ENCODE data around the gene BAHCC1. TPM values are rescaled to one million over a fixed set of nuclear protein-coding genes. Genes with fewer than 3 reads are reported as not detected.

BAHCC1 gene
- total RNA-seq, 1 experiment from 2014 or later = 29.8 TPM

DNA sequence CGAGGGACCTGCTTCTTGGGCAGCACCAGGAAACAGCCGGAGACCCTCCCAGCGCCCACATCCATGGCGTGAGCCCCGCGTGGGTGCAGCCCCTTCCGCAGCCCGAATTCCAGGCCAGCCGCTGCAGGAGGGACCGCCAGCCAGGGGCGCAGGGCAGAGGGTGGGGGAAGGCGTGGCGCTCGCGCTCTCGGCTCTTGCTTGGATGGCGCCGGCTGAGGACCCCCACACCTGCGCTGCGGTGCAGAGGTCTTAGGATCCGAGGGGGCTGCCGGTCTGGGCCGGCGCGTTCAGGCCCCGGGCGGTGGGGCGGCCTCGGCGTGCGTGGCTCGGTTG, 88.6 kb downstream of the BAHCC1 start (continued):
- TF ChIP-seq ZNF416 (CRISPR knock-in tag; IDR thresholded peaks at IDR 0.05) (no peak), NR1H2 (CRISPR knock-in tag; IDR thresholded peaks at IDR 0.05) (no peak)

DNA sequence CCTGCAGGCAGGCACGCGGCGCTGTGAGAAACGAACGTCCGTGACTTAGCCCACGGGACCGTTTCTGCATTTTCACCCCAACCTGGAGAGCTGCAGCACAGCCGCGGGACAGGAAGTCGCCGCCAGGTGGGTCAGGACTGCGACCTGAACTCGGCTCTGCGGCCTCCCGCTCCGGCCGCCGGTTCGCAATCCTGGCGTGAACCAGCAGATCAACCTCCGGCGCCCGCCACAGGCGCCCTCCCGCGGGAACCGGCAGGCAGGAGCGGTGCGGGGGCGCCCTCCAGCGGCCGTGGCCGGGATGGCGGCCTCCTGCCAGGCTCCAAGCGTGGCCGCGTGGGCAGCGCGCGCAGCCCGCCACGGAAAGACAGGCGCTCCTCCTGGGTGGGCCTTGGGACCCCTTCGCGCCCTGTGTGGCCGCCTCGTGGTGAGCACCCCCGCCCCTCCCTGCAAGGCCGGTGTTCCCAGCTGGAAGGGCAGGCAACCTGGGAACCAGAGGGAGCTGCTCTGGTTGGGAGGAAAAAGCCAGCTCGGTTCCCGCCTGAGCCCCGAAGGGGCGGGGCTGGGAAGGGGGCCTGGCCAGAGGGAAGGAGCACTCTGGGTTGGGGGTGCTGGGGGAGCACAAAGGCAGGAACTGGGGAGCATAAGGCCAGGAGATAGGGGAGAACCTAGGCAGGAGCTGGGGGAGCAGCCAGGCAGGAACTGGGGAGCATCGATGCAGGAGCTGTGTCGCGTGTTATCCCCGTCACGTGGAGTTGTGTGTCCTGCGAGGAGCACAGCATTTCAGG, 89.1 kb downstream of the BAHCC1 start:
- H3K4me1 Mint-ChIP-seq = peaks cover 11% of the 10 kb centered on the region
- H3K36me3 Mint-ChIP-seq = no peaks in the 10 kb centered on the region
- DNase-seq (ENCODE audit: low spot score) (peak; percentile 93), ATAC-seq (peak; percentile 64)
- H3K4me3 Mint-ChIP-seq = peak overlapping the region; percentile 52
- no peaks in the 10 kb centered on the region for H3K9me3 Mint-ChIP-seq
- H3K27me3 Mint-ChIP-seq (ENCODE audit: low read depth) = peaks cover 64% of the 10 kb centered on the region
- no peak overlapping the region for H3K27ac Mint-ChIP-seq
- CTCF ChIA-PET = interaction anchor here (0.6 to 2.8 kb wide), 61 partner anchors 9 to 364 kb away, joined by 3 to 62 read pairs (median 6); partner anchors contain the start of genes BAHCC1, CEP131, FAAP100 and NDUFAF8
- POLR2A ChIA-PET = interaction anchor here (0.7 to 1.8 kb wide), 6 partner anchors 16 to 34 kb away, joined by 3 to 7 read pairs (median 4); no protein-coding TSS in a partner anchor
- TF ChIP-seq, protein P1, sequence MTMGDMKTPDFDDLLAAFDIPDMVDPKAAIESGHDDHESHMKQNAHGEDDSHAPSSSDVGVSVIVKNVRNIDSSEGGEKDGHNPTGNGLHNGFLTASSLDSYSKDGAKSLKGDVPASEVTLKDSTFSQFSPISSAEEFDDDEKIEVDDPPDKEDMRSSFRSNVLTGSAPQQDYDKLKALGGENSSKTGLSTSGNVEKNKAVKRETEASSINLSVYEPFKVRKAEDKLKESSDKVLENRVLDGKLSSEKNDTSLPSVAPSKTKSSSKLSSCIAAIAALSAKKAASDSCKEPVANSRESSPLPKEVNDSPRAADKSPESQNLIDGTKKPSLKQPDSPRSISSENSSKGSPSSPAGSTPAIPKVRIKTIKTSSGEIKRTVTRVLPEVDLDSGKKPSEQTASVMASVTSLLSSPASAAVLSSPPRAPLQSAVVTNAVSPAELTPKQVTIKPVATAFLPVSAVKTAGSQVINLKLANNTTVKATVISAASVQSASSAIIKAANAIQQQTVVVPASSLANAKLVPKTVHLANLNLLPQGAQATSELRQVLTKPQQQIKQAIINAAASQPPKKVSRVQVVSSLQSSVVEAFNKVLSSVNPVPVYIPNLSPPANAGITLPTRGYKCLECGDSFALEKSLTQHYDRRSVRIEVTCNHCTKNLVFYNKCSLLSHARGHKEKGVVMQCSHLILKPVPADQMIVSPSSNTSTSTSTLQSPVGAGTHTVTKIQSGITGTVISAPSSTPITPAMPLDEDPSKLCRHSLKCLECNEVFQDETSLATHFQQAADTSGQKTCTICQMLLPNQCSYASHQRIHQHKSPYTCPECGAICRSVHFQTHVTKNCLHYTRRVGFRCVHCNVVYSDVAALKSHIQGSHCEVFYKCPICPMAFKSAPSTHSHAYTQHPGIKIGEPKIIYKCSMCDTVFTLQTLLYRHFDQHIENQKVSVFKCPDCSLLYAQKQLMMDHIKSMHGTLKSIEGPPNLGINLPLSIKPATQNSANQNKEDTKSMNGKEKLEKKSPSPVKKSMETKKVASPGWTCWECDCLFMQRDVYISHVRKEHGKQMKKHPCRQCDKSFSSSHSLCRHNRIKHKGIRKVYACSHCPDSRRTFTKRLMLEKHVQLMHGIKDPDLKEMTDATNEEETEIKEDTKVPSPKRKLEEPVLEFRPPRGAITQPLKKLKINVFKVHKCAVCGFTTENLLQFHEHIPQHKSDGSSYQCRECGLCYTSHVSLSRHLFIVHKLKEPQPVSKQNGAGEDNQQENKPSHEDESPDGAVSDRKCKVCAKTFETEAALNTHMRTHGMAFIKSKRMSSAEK (CRISPR knock-in tag; IDR thresholded peaks at IDR 0.05; ENCODE audit: borderline replicate concordance) = no peak
- TF ChIP-seq ZNF423 (CRISPR knock-in tag; IDR thresholded peaks at IDR 0.05) = 0 out of 2 replicates have a peak, but pooled peaks have one; percentile 9
- TF ChIP-seq JUN (CRISPR knock-in tag; IDR thresholded peaks at IDR 0.05) = no peak
- TF ChIP-seq ELF4 (CRISPR knock-in tag; IDR thresholded peaks at IDR 0.05; ENCODE audit: low read depth) = no peak
- TF ChIP-seq, protein P2, sequence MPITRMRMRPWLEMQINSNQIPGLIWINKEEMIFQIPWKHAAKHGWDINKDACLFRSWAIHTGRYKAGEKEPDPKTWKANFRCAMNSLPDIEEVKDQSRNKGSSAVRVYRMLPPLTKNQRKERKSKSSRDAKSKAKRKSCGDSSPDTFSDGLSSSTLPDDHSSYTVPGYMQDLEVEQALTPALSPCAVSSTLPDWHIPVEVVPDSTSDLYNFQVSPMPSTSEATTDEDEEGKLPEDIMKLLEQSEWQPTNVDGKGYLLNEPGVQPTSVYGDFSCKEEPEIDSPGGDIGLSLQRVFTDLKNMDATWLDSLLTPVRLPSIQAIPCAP (CRISPR knock-in tag; IDR thresholded peaks at IDR 0.05) = no peak
- TF ChIP-seq, protein P3, sequence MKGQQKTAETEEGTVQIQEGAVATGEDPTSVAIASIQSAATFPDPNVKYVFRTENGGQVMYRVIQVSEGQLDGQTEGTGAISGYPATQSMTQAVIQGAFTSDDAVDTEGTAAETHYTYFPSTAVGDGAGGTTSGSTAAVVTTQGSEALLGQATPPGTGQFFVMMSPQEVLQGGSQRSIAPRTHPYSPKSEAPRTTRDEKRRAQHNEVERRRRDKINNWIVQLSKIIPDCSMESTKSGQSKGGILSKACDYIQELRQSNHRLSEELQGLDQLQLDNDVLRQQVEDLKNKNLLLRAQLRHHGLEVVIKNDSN (CRISPR knock-in tag; IDR thresholded peaks at IDR 0.05) = peak; percentile 28; the same call in 1 of the 2 replicates
- TF ChIP-seq, protein P4, sequence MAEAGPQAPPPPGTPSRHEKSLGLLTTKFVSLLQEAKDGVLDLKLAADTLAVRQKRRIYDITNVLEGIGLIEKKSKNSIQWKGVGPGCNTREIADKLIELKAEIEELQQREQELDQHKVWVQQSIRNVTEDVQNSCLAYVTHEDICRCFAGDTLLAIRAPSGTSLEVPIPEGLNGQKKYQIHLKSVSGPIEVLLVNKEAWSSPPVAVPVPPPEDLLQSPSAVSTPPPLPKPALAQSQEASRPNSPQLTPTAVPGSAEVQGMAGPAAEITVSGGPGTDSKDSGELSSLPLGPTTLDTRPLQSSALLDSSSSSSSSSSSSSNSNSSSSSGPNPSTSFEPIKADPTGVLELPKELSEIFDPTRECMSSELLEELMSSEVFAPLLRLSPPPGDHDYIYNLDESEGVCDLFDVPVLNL (CRISPR knock-in tag; IDR thresholded peaks at IDR 0.05; ENCODE audit: borderline replicate concordance, low read depth) = no peak; the same call in none of the 2 replicates
- TF ChIP-seq, protein P5, sequence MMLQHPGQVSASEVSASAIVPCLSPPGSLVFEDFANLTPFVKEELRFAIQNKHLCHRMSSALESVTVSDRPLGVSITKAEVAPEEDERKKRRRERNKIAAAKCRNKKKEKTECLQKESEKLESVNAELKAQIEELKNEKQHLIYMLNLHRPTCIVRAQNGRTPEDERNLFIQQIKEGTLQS (CRISPR knock-in tag; conservative IDR thresholded peaks at IDR 0.05) = no peak
- TF ChIP-seq ZNF416 (CRISPR knock-in tag; IDR thresholded peaks at IDR 0.05) = peak; percentile 50; the same call in 1 of the 2 replicates
- TF ChIP-seq, protein P6, sequence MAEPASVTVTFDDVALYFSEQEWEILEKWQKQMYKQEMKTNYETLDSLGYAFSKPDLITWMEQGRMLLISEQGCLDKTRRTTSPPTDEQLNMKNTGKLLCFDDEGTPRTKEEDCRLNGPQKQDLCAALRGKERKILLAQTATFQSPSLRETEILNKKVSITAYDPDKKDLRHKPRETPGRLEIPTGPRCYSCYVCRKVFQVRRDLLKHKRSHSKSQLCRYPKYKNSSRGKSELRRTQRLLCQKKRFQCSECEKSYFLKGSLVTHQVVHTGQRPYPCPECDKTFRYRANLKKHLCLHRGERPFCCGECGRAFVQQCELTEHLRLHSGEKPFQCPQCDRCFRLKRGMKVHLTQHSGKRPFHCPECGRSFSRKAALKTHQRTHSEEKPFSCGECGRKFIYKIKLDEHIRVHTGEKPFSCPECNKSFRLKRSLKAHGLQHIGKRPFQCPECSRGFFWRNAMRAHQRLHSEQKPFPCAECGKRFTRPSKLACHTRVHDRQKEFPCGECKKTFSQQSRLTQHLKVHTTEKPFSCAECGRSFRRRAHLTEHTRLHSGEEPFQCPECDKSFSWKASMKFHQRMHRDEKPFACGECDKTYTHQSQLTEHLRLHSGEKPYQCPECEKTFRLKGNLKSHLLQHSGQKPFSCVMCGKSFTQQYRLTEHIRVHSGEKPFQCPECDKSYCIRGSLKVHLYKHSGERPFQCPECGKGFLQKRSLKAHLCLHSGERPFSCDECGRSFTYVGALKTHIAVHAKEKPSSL (CRISPR knock-in tag; conservative IDR thresholded peaks at IDR 0.05) = no peak
- TF ChIP-seq, protein P7, sequence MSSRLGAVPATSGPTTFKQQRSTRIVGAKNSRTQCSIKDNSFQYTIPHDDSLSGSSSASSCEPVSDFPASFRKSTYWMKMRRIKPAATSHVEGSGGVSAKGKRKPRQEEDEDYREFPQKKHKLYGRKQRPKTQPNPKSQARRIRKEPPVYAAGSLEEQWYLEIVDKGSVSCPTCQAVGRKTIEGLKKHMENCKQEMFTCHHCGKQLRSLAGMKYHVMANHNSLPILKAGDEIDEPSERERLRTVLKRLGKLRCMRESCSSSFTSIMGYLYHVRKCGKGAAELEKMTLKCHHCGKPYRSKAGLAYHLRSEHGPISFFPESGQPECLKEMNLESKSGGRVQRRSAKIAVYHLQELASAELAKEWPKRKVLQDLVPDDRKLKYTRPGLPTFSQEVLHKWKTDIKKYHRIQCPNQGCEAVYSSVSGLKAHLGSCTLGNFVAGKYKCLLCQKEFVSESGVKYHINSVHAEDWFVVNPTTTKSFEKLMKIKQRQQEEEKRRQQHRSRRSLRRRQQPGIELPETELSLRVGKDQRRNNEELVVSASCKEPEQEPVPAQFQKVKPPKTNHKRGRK (CRISPR knock-in tag; IDR thresholded peaks at IDR 0.05; ENCODE audit: borderline replicate concordance) = no peak
- peak; percentile 58 for TF ChIP-seq ZNF263 (CRISPR knock-in tag; IDR thresholded peaks at IDR 0.05; ENCODE audit: low read depth)
- TF ChIP-seq TEAD1 (CRISPR knock-in tag; IDR thresholded peaks at IDR 0.05) = peak; percentile 76
- TF ChIP-seq IRF2 (CRISPR knock-in tag; IDR thresholded peaks at IDR 0.05; ENCODE audit: borderline replicate concordance, low read depth) = no peak
- TF ChIP-seq NFE2L1 (CRISPR knock-in tag; IDR thresholded peaks at IDR 0.05) = no peak; the same call in 1 of the 2 replicates
- TF ChIP-seq TCF7 (CRISPR knock-in tag; IDR thresholded peaks at IDR 0.05; ENCODE audit: low read depth) = no peak
- TF ChIP-seq ESRRA (CRISPR knock-in tag; IDR thresholded peaks at IDR 0.05; ENCODE audit: borderline replicate concordance) = no peak
